ENCODE data around the gene UPB1.
"Not testable (repeated sequence)": the region's sequence is repeated elsewhere in the genome, so short reads cannot be mapped to it uniquely, and the experiment has no call there.

Gene UPB1

GRCh38 chr22:24506802-24507438, 11.8 kb downstream of the UPB1 start:
- peak; percentile 57 to 91 (median 71) for DNase-seq

DNA sequence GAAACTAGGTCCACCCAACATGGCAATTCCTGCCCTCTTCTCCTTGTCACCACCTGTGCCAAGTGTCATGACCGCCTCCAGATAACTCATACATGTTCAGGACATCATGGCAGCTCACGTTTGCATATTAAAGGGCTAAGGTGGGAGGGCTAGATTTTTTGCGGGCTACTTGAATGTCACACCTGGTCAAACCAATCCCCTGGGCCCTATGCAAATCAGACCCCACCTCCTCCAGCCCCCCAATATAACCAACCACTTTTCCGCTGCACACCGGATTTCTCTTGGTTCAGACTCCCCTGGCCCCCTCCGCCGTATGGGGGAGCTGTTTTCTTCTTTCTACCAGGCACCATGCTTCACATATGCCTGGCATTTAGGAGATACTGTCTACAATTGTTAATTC, 12.6 kb downstream of the UPB1 start:
- peak in 1 of 3 experiments; percentile 32 for DNase-seq

- no peak for DNase-seq
These were observed 15.8 kb downstream of the UPB1 start for GRCh38 chr22:24510637-24511625.

DNA sequence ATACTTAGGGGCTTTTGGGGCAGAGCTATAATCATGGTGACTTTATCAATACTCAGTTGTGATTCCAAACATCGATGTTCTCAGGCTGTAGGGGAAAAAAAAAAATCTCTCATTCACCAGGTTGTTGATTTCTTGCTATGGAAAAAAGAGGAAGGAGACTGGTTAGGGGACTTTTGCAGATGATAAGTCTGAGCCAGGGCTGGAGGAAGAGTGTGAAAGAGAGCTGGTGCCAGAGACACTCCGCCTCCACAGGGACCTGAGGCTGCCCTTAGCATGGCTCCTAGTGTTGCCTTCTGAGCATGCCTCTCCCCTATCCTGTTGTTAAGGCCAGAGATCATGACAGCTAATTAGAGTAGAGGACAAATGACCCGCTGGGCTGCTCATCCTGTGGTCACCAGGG, 16.9 kb downstream of the UPB1 start:
- DNase-seq, result no peak

GRCh38 chr22:24513378-24514240, 18.5 kb downstream of the UPB1 start:
- DNase-seq, result no peak

DNA sequence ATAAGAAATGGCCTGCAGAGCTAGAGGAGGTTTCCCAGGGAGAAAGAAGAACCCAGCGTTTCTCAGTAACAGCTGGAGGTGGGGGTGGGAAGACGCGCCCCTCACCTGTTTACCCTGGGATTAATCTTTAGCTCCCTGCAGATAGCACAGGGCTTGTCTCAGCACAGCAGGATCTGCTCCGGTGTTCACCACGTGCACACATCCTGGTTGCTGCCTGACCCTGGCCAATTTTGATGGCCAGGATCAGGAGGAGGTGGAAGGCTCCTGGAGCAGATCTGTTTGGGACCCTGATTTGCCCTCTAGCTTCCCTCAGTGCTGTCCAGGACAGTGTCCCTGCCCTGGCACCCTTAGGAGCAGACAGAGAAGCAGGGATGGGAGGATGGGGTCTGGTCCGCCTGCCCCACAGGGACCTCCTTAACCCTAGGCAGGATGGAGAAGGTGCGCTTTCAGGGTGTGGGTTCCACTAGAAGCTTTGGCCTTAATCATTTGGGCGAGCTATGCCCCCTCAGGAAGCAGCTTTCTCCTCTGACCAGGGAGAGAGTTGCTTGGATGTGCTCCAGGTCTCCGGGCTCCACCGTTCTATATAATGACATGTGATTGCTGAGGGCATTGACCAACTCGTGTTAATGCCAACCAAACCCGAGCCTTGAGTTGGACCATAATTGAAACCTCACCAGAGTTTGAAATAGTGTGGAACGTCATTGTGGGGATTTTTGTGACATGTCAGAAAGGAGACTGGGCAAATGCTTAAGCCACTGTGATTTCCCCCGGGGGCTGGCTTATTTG, 19.3 kb downstream of the UPB1 start:
- no peak for DNase-seq

DNA sequence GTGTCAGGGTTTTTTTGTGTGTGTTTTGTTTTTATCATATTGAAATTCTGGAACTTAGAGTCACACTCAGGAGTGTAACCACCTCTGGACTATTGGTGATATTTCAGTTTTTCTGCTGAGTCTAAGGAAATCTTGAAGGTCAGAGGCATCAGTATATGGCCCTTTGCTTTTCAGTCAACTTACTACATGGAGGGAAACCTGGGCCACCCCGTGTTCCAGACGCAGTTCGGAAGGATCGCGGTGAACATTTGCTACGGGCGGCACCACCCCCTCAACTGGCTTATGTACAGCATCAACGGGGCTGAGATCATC, 19.9 kb downstream of the UPB1 start:
- no peak for DNase-seq

GRCh38 chr22:24516301-24516737, 21.2 kb downstream of the UPB1 start:
- no peak for DNase-seq

DNA sequence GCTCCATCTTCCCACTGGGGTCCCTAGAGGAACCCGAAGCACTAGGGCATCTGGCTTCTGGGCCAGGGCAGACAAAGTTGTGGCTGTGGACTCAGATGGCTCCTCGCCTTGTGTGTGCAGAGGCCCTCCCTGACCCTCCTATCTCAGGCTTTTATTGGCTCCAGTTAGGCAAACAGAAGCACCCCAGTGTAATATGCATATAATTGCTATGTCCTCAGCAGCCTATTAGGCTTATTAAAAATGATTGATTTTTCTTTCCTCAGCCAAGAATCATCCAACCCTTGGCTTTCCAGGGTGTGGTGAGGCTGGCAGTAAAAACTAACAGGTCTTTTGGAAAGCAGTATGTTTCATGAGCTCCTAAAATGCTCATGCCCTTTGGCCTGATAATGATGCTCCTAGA, 22.3 kb downstream of the UPB1 start:
- DNase-seq, result peak in 2 of 3 experiments; percentile 29 to 78

DNA sequence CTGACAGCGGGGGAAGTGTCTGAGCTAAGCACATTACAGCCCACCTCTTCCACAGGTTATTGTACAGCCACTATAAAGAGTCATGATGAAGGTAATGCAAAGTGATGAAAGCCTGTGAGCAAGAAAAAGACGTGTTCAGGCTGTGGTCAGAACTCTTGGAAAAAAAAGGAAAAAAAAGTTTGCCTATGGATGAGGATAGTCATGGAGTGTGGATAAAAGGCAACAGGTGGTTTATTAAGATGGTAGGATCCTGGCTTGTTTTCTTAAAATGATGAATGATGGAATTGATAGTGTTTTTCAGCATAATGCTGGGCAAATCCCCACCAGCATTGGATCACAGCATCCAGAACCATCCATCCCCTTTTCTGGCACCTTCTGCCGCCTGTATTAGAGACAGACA, 23.1 kb downstream of the UPB1 start:
- DNase-seq, result no peak

DNA sequence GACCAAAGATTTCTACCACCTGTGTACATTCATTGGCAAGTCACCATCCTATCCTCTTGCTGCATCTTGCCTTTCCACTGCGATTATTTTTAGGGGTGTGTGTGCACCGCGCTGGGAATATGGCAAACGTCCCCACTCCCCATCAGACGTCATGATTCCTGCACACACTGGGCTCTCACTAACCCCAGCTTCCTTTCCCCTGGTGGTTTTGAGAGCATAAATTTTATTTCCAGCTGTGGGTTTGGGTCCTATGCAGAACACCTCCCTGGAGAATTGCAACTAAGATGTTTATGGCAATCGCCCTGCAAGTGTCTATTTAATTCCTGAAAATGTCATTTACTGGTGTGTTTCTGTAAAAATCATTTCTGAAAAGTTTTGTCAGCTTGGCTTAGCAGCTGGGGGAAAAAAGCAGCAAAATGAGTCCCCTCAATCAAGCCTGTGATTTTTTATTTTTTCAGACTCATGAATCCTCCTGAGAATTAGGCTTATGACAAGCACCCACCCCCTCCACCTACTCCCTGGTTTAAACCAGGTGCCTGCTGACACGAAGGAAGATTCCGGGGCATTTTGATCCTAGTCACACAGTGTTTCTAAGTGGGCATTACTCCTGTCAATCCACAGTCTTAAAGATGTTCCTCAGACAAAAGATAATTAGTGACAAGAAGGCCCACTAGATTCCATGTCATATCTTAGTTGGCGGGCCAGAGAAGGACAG, 23.8 kb downstream of the UPB1 start:
- DNase-seq, result no peak

- no peak for DNase-seq
These were observed 24.4 kb downstream of the UPB1 start for GRCh38 chr22:24519496-24519895.

GRCh38 chr22:24521791-24522245, 26.7 kb downstream of the UPB1 start:
- DNase-seq, result peak in 2 of 3 experiments; percentile 80 to 94

- DNase-seq, result no peak
These were observed 28.7 kb downstream of the UPB1 start for GRCh38 chr22:24523873-24524272.

DNA sequence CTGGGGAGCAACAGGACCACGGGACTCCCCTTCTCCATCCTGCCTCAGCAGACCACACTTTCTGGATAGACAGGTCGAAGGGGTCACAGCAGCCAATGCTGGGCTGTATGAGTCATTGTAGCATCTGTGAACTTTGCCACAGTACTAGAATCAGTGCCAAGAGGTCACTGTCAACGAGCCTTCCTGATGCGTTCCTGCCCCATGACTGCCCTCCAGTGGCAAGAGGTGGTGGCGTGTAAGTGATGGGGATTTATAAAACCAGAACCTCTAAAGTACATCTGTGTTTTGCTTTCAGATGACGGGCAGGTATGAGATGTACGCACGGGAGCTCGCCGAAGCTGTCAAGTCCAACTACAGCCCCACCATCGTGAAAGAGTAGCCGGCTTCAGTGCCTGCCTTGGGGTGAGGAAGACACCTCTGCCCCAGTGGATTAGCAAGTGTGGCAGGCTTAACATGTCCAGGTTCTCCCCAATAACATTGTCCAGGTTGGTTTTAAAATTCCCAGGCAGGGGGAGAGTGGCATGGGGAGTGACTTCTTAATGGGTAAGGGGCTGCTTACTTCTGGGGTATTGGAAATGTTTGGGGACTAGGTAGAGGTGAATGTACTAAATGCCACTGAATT, 30.4 kb downstream of the UPB1 start:
- DNase-seq, result peak; percentile 21 to 68 (median 34)

- no peak for DNase-seq
These were observed 31.1 kb downstream of the UPB1 start for GRCh38 chr22:24526191-24526590.

GRCh38 chr22:24529898-24530297, 34.8 kb downstream of the UPB1 start:
- DNase-seq, result no peak

DNA sequence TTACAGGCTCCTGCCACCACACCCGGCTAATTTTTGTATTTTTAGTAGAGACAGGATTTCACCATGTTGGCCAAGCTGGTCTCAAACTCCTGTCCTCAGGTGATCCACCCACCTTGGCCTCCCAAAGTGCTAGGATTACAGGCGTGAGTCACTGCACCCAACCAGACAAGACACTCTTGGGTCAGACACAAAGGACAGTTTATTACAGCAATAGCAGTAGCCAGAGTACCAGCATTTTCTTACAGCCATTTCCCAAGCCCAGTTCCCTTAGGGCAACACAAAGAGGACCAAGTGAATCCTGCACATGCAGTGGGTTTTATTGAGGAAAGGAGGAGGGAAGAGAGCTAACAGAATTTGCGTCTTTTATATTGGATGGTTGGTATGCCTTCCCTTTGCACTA, 35.8 kb downstream of the UPB1 start:
- not testable (repeated sequence) for DNase-seq

GRCh38 chr22:24532075-24532474, 36.9 kb downstream of the UPB1 start:
- no peak for DNase-seq

- DNase-seq, result no peak
These were observed 40.2 kb downstream of the UPB1 start for GRCh38 chr22:24535348-24535747.

DNA sequence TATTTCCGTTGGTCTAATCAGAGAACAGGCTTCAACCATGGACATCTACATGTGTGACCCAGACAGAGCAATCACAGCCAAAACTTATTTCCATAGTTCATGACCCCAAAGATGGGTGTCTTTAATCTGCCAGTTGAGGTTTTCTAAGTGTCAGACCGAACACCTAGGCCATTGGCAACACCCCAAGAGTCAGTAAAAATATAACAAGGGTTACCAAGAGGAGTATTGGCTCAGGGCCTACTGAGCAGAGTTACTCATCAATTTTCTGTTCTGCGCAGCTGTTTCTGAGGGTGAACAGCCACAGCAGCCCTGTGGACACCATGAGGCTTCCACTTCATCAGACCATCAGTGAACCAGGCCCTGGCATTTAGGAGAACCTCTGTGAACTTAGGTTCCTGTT, 41.0 kb downstream of the UPB1 start:
- DNase-seq, result no peak

Data from NCI-H1417 (cell line).